Stimulated activated CD8-positive, alpha-beta memory T cell treated with anti-CD3 and anti-CD28 coated beads, Interleukin-7, amount 100 ng/mL, for 24 hours (primary cell): ENCODE results near the gene MGA.

Experiments used
- DNase-seq: peaks from one replicate; pipeline ENCODE4 v3.0.0-alpha.2; 2020; ENCODE audit warnings: low read depth

MGA gene

GRCh38 chr15:41660235-41661077 is at the start of gene MGA:
MGA (plus strand) TSS chr15:41660405.
- peak; percentile 73 for DNase-seq

- no peak for DNase-seq
Observed at GRCh38 chr15:41620536-41621199, 39.5 kb upstream of the MGA start.

DNA sequence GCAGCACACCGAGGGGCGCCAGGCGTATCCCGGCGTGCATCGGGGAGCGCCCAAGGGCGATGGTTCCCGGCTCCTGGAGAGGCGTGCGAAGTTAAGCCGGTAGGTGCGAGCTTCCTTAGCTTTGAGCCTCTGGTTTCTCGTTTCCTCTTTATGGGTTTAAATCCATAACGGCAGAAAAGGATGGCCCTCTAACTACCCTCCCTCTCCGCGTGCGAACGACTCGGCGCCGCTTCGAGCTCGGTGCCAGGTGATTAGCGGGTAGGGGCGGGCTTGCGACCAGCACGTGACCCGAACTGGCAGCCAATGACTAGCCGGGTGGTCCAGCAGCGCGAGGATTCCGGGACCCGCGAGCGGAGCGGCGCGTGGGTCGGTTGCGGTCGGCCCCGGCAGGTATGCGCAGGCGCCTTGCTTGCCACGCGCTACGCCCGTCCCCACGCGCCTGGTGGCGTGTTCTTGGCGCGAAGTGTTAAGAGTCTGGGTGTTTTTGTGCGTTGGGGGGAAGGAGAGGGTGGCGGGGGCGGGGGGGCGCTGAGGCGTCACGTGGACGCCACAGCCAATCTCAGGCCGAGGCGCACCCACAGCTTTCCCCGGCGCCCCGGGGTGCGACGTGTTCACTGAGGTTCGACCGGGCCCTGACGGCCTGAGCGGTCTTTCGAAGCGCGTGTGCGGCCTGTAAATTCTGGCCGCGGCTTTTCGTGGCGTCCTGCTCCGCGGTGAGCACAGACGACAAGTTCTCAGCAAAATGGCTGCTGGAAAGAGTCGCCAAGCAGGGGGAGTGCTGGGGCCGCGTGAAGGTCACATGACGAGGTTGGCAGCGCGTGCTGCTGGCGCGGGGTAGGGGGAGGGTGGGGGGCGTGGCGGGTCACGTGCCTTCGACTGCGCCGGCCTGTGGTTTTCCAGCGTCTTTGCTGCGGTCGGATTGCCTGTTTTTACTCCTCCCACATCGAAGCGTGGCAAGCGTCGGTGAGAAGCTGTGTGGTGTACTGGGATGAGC is 38.7 kb upstream of the MGA start:
- peak; percentile 50 for DNase-seq

DNA sequence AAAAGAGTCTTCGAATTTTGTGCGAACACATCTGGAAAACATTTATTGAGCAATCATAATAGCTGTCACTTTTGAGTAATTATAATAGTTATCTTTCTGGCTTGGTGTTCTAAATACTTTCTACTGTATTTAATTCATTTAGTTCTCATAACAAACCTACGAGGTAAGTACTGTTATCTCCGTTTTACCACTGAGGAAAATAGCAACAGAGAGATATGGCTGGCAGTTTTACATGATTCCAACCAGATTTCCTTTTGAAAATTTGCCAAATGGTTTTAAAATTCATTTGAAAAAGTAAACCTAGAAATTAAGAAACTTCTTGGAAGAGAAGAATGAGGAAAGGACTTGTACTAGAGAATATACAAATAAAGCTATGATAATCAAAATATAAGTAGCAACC is 37.3 kb upstream of the MGA start:
- no peak for DNase-seq

DNA sequence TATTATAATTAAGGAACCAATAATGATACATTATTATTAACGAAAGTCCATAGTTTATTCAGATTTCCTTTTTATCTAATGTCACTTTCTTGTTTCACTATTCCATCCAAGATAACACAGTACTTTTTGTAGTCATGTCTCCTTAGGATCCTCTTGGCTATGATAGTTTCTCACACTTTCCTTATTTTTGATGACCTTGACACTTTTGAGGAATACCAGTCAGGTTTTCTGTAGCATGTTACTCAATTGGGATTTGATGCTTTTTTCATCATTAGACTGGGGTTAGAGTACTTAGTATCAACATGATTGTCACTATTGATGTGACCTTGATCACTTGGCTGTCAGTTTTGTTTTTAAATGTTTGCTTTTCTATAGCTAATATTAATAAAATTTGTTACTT is 33.0 kb upstream of the MGA start:
- DNase-seq = no peak

GRCh38 chr15:41629463-41629862 is 30.7 kb upstream of the MGA start:
- DNase-seq = no peak

- DNase-seq = no peak
Observed at GRCh38 chr15:41629883-41630282, 30.3 kb upstream of the MGA start.

DNA sequence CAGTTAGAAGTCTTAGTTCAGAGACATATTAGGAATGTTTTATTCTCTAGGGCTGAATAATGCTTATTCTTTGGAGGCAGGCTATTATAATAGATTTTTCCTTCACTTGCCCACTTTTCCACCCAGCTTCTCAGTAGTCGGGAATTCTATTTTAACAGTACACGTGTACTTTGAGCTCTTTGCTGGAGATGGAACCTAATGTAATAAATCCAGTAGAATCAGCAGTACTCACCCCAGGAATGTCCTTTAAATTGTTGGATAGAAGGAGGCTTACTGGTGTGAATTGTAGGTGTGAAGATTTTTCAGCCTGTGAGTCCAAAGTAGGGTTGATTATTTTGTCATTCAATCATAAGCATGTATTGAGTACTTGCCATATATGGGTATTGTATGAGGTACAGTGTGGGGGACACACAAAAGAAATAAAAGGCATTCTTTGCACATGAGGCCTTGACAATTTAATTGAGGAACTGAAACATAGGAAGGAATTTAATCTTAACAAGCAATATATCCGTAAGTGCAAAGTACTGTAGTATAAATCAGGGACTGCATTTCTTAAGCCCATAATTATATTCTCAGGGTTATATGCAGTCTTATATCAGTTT is 29.5 kb upstream of the MGA start:
- DNase-seq = no peak

GRCh38 chr15:41631880-41632470 is 28.2 kb upstream of the MGA start:
- DNase-seq = no peak

DNA sequence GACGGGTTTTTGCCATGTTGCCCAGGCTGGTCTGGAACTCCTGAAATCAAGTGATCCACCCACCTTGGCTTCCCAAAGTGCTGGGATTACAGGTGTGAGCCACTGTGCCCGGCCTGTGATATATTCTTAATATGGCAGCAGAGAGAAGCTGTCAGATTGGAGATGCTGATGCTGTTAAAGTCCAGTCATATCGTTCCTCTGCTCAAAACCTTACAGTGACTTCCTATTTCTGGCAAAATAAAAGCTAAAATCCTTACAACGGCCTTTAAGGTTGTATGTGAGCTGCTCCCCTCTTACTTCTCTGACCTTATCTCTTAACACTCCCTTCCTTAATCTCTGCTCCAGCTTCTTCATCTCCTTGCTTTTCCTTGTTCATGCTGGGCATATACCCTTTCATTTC is 26.6 kb upstream of the MGA start:
- DNase-seq = no peak

GRCh38 chr15:41634072-41634626 is 26.1 kb upstream of the MGA start:
- DNase-seq = no peak

DNA sequence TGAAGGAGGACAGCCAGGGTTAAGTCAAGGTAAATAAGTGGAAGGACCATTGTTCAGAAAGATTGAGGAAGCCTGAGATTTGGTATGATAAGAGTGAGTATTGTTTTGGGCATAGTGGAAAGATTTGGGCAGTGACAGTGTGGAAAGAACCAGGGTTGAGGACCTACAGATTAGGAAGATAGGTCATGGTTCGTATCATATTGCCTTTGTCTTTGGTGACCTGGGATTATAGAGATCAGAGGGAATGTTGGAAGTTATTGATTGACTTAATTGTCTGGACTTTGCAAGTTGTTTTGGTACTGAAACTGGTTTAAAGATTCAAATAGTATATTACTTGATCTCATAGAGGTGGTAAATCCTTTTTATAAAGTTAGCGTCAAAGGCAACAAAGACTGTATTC is 23.1 kb upstream of the MGA start:
- DNase-seq = no peak

DNA sequence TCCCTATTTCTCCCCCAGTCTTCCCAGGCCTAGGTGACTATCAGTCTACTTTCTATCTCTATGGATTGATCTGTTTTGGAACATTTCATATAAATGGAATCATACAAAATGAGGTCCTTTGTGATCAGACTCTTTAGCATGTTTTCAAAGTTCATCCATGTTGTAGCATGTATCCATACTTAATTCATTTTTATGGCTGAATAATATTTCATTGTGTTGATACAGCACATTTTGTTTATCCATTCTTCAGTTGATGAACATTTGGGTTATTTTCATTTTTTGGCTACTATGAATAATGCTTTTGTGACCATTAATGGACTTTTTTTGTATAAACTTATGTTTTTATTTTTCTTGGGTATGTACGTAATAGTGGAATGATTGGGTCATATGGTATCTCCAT is 19.2 kb upstream of the MGA start:
- no peak for DNase-seq

DNA sequence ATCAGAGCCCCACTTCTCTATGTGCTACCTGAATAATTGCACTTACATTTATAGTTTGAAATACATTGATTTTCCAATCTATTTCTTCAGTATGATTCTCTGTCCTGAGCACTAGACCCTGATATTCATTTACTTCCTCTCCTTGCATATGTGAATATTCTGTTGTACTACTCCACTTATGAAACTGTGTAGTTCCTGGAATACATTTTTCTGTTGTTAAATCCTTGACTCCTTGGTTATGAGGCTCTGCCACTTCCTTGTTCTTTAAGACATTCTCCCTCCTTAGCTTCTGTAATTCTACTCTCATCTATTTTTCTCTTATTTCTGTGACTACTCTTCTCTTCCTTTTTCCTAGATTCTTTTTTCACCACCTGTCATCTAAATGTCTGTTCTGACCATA is 12.9 kb upstream of the MGA start:
- no peak for DNase-seq

- DNase-seq = no peak
Observed at GRCh38 chr15:41648097-41648496, 12.1 kb upstream of the MGA start.

DNA sequence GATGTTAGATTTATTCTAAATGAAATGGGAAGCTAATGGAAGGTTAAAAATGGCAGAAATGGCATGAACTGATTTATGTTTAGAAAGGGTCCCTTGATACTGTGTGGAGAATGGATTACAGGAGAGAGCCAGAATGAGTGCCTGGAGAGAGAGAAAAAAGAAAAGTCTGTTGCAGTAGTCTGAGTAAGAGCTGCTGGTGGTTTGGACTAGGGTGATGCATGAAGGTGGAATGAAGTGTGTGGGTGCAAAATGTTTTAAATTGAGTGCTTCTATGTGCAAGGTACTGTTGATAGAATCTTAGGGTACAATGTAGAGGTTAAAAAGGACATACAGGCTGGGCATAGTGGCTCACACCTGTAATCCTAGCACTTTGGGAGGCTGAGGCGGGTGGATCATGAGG is 11.4 kb upstream of the MGA start:
- no peak for DNase-seq

DNA sequence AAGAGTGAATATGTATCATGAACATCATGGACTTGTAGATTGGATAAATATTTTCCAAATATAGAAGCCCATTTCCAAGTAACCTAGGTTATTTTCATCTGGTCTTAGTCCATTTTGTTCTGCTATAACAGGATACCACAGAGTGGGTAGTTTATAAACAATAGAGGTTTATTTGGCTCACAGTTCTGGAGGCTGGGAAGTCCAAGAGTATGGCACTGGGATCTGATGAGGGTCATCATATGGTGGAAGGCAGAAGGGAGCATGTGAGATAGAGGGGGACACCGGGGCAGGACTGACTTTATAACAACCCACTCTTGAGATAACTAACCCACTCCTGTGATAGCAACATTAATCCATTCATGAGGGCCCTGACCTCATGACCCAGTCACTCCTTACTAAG is 9.4 kb upstream of the MGA start:
- DNase-seq = no peak

- no peak for DNase-seq
Observed at GRCh38 chr15:41651373-41651772, 8.8 kb upstream of the MGA start.

DNA sequence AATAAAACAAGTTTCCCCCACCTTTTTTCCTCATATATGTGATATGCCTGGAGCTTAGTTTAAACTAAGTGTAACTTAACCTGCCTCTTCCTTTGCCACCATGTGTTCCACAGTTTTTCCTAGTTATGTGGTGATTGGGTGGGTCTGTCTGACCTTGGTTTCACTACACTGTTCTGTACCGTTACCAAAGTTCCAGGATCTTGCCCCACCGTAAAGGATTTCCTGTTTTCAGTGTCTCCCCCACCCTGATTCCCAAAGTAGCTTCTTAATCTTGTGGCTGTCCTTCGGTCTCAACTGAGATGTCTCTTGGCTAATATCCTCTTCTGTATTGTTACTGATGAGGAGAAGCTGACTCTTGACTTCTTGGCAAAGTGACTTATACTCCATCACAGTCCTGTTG is 6.4 kb upstream of the MGA start:
- no peak for DNase-seq

- no peak for DNase-seq
Observed at GRCh38 chr15:41655716-41656115, 4.5 kb upstream of the MGA start.

- DNase-seq = no peak
Observed at GRCh38 chr15:41656188-41656587, 4.0 kb upstream of the MGA start.
